GM23248 (cell line): ENCODE results near the gene AFF3. TPM values are rescaled to one million over a fixed set of nuclear protein-coding genes. Genes with fewer than 3 reads are reported as not detected.

Experiments
- DNase-seq: peaks from one replicate; pipeline ENCODE4 v3.0.0-alpha.2; 2015
- H2AFZ ChIP-seq: fragments of 200-600 bp; sonication (generic); 2 replicates; pipeline ENCODE4 v1.6.1; 2016; ENCODE audit warnings: antibody characterized with exemption
- H3F3A ChIP-seq: fragments of 200-600 bp; sonication (generic); 2 replicates; pipeline ENCODE4 v1.6.1; 2016; ENCODE audit warnings: mild to moderate bottlenecking, antibody characterized with exemption, mixed run types; ENCODE audit not compliant: insufficient read depth
- H3K27ac ChIP-seq: fragments of 200-600 bp; sonication (generic); 2 replicates; pipeline ENCODE4 v1.5.1; 2016; ENCODE audit warnings: mild to moderate bottlenecking
- H3K27me3 ChIP-seq: fragments of 200-600 bp; sonication (generic); replicated peaks from 2 replicates; pipeline ENCODE4 v1.6.1; 2016; ENCODE audit warnings: mild to moderate bottlenecking; ENCODE audit not compliant: insufficient read depth
- H3K36me3 ChIP-seq: fragments of 200-600 bp; sonication (generic); 2 replicates; pipeline ENCODE4 v1.6.1; 2016; ENCODE audit warnings: low read depth, mild to moderate bottlenecking
- H3K4me1 ChIP-seq: fragments of 200-600 bp; sonication (generic); 2 replicates; pipeline ENCODE4 v1.6.1; 2016; ENCODE audit warnings: mild to moderate bottlenecking; ENCODE audit not compliant: insufficient read depth
- H3K4me2 ChIP-seq: fragments of 200-600 bp; sonication (generic); one replicate; pipeline ENCODE4 v1.6.1; 2016; ENCODE audit warnings: mild to moderate bottlenecking; ENCODE audit not compliant: unreplicated experiment
- H3K4me3 ChIP-seq: fragments of 200-600 bp; sonication (generic); 2 replicates; pipeline ENCODE4 v1.5.1; 2016; ENCODE audit warnings: mild to moderate bottlenecking
- H3K79me2 ChIP-seq: fragments of 200-600 bp; sonication (generic); 2 replicates; pipeline ENCODE4 v1.6.1; 2016; ENCODE audit warnings: mild to moderate bottlenecking; ENCODE audit not compliant: insufficient read depth
- H3K9ac ChIP-seq: fragments of 200-600 bp; sonication (generic); 2 replicates; pipeline ENCODE4 v1.6.1; 2016; ENCODE audit warnings: mild to moderate bottlenecking
- H3K9me2 ChIP-seq: fragments of 200-600 bp; sonication (generic); 2 replicates; pipeline ENCODE4 v1.6.1; 2016; ENCODE audit warnings: mixed run types, mild to moderate bottlenecking, moderate library complexity; ENCODE audit not compliant: insufficient read depth
- H3K9me3 ChIP-seq: fragments of 200-600 bp; sonication (generic); one replicate; pipeline ENCODE4 v1.6.1; 2017; ENCODE audit warnings: low read depth
- H4K20me1 ChIP-seq: fragments of 200-600 bp; sonication (generic); 2 replicates; pipeline ENCODE4 v1.6.0; 2016; ENCODE audit not compliant: insufficient read depth
- EZH2 ChIP-seq: fragments of 200-600 bp; sonication (generic); IDR thresholded peaks from 2 replicates; pipeline ENCODE4 v1.6.1; 2018; ENCODE audit warnings: antibody characterized with exemption, mild to moderate bottlenecking; ENCODE audit not compliant: insufficient read depth, poor library complexity, severe bottlenecking
- EZH2phosphoT487 ChIP-seq: fragments of 200-600 bp; sonication (generic); IDR thresholded peaks from 2 replicates; pipeline ENCODE4 v1.6.1; 2018; ENCODE audit warnings: antibody characterized with exemption, moderate library complexity, mild to moderate bottlenecking, low read depth; ENCODE audit not compliant: insufficient read depth
- WGBS, 2 experiments: methylation state at CpG; one replicate each; pipeline ENCODE4 v1.1.6; 2015 to 2017; ENCODE audit warnings: low lambda C conversion rate in 2 of 2, low coverage in 1 of 2; ENCODE audit errors: missing lambda C conversion rate in 2 of 2; 5-methylcytosine and 5-hydroxymethylcytosine counted together
- in situ Hi-C: fragments of 300-500 bp; cut with MboI; formaldehyde crosslinking; loops from 2 replicates; pipeline ENCODE4 v1.15.0; 2020
- polyA plus RNA-seq: library from polyadenylated mRNA; unstranded; fragments of >200 nt; fragmentation: Nextera tagmentation; extraction: Ambion mirVana; gene quantifications from 2 replicates; pipeline ENCODE4 v1.2.1, GENCODE V29; 2016
- total RNA-seq: library from RNA; depleted of rRNA; stranded (reverse); fragments of >200 nt; shearing (Covaris generic); gene quantifications from 2 replicates; pipeline ENCODE4 v1.2.3, GENCODE V29; 2014

The AFF3 gene
- total and polyA plus RNA-seq, 2 experiments from 2014 or later: 0.56 to 0.86 TPM

DNA sequence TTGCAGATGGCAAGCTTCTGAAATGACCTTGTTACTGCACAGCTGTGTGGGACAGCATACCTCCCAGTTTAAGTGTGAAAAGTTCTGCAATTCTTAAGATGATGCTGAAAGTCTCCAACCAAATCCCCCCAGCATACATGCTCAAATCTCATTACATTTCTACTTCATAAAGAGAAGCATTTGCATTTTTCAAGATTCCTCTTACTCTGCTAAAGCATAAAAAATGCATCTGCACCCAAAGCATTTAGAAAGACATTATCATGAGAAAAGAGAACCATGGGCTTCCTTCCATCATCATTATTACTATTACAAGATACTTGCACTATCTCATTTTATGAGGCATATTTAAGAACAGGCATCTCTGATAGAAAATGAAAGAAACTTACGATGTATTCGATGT lies 415.7 kb downstream of the AFF3 start:
- in situ Hi-C loops: no loop called here
- DNase-seq: no peak
- H3K9ac ChIP-seq: no peak overlapping the region
- H3K4me3 ChIP-seq: no peak overlapping the region
- no peak overlapping the region for H3K27ac ChIP-seq
- H2AFZ ChIP-seq: 0 out of 2 replicates have a peak overlapping the region, but pooled peaks have one; percentile 1
- H3K27me3 ChIP-seq: no peaks in the 10 kb centered on the region
- H3K79me2 ChIP-seq: no peaks in the 10 kb centered on the region
- no peaks in the 10 kb centered on the region for H3K9me3 ChIP-seq
- no peaks in the 10 kb centered on the region for H3K9me2 ChIP-seq
- H3K4me1 ChIP-seq: 0 out of 2 replicates have a peak, but pooled peaks cover 8% of the 10 kb centered on the region
- no peaks in the 10 kb centered on the region for H4K20me1 ChIP-seq
- 50 to 53% methylated on average over 2 of the region's 2 CpGs for WGBS, 2 experiments
- TF ChIP-seq EZH2phosphoT487 (no peak), EZH2 (no peak)
- H3K4me2 ChIP-seq: peak overlapping the region; percentile 8
- H3F3A ChIP-seq: no peaks in the 10 kb centered on the region
- H3K36me3 ChIP-seq: no peaks in the 10 kb centered on the region

DNA sequence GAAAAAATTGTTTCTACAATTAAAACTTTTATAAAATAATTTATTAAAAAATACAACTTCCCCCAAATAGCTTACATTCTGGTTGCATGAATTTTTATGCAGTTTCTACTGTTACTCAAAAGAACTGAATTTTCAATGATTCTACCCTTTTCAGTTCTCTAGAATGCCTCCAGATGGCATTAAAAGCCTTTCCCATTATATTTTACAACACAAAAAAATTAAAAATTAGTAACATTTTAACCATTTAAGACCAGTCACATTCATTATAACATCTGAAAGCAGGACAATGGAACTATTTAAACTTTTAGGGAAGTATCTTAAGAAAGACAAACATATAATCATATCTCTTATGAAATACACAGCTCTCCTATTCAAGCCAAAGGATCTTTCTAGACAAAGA lies 416.6 kb downstream of the AFF3 start:
- H3K4me2 ChIP-seq: no peak overlapping the region
- no peaks in the 10 kb centered on the region for H3K9me3 ChIP-seq
- H3K79me2 ChIP-seq: no peaks in the 10 kb centered on the region
- H2AFZ ChIP-seq: no peak overlapping the region
- peak; percentile 40 for DNase-seq
- H3K36me3 ChIP-seq: no peaks in the 10 kb centered on the region
- no peak overlapping the region for H3K9ac ChIP-seq
- no peak overlapping the region for H3K27ac ChIP-seq
- H4K20me1 ChIP-seq: no peaks in the 10 kb centered on the region
- H3K4me1 ChIP-seq: 0 out of 2 replicates have a peak, but pooled peaks cover 8% of the 10 kb centered on the region
- no peak for TF ChIP-seq EZH2phosphoT487
- no peak for TF ChIP-seq EZH2
- no peaks in the 10 kb centered on the region for H3F3A ChIP-seq
- no peaks in the 10 kb centered on the region for H3K27me3 ChIP-seq
- in situ Hi-C loops: no loop called here
- no peak overlapping the region for H3K4me3 ChIP-seq
- H3K9me2 ChIP-seq: no peaks in the 10 kb centered on the region

DNA sequence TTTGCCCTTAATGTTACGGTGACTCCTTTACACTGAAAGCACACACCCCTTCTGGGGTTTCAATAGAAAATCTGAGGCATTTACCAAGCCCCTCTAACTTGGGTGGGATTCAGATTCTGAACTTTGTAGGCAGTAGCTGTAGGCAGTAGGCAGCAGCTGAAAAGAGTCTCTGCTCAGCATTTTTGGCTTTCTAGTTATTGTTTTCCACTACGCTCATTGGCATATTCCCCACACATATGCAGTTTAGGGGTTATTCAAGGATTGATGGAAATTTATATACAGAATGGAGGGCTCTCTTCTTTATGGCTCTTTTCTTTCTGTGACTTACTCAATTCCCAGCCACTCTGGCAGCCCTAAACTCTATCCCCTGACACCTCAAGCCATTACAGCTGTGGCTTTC lies 419.9 kb downstream of the AFF3 start:
- H3K9ac ChIP-seq: no peak overlapping the region
- H3K4me1 ChIP-seq: no peaks in the 10 kb centered on the region
- no peaks in the 10 kb centered on the region for H3F3A ChIP-seq
- H3K9me2 ChIP-seq: no peaks in the 10 kb centered on the region
- no peak overlapping the region for H2AFZ ChIP-seq
- TF ChIP-seq EZH2phosphoT487 (no peak), EZH2 (no peak)
- 96 to 100% methylated on average over 2 of the region's 2 CpGs for WGBS, 2 experiments
- no peaks in the 10 kb centered on the region for H3K9me3 ChIP-seq
- H3K4me2 ChIP-seq: no peak overlapping the region
- no peak overlapping the region for H3K4me3 ChIP-seq
- DNase-seq: no peak
- in situ Hi-C loops: no loop called here
- no peaks in the 10 kb centered on the region for H4K20me1 ChIP-seq
- H3K79me2 ChIP-seq: no peaks in the 10 kb centered on the region
- no peak overlapping the region for H3K27ac ChIP-seq
- H3K27me3 ChIP-seq: no peaks in the 10 kb centered on the region
- H3K36me3 ChIP-seq: no peaks in the 10 kb centered on the region

DNA sequence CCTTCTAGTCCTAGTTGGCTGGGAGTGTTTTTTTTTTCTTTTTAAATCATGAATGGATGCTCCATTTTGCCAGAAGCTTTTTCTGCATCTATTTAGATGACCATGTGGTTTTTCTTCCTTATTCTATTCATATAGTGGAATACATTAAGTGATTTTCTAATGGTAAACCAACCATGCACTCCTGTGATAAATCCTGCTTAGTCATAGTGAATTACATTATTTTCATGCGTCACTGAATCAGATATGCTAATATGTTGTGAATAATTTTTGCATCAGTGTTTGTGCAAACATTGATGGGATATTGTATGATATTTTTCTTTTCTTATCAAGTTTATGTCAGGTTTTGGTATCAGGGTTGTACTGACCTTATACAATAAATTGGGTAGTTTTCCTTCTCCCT lies 423.3 kb downstream of the AFF3 start:
- WGBS, 2 experiments: 80 to 84% methylated on average over 1 of the region's 1 CpG
- DNase-seq: no peak
- Histone ChIP-seq H3K9me2 (no peaks in the 10 kb centered on the region), H3K4me1 (no peaks in the 10 kb centered on the region), H3K36me3 (no peaks in the 10 kb centered on the region), H3K4me3 (no peak overlapping the region), H3K4me2 (no peak overlapping the region), H4K20me1 (no peaks in the 10 kb centered on the region), H3K27ac (no peak overlapping the region), H3K27me3 (no peaks in the 10 kb centered on the region), H3K9ac (no peak overlapping the region), H3K79me2 (no peaks in the 10 kb centered on the region), H2AFZ (no peak overlapping the region), H3F3A (no peaks in the 10 kb centered on the region), H3K9me3 (no peaks in the 10 kb centered on the region)
- in situ Hi-C loops: loop anchor here (5.0 kb wide), 1 partner anchor 523 kb away; no protein-coding TSS in a partner anchor
- TF ChIP-seq EZH2phosphoT487: no peak
- TF ChIP-seq EZH2: no peak

DNA sequence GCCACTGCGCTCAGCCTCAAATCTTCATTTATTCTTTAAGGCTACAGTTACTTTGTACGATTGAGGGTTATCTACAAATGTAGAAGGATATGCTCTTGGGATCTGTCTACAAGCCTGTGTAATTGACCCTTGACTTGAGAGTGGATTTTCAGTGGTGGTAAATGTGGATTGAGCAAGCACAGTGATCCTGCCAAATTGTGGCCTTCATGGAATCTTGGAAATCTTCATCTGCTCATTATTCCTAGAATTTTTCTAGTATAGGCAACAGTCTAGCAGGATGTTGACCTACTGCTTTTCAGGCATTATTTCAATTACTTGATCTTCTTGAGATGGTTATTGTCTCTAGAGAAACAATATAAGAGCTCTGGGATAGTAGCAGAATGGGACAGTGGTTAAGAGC lies 426.4 kb downstream of the AFF3 start:
- Histone ChIP-seq H3K36me3 (no peaks in the 10 kb centered on the region), H3K4me3 (no peak overlapping the region), H3F3A (0 out of 2 replicates have a peak, but pooled peaks cover 7% of the 10 kb centered on the region), H3K4me2 (no peak overlapping the region), H3K27ac (no peak overlapping the region), H3K79me2 (no peaks in the 10 kb centered on the region), H3K9me2 (no peaks in the 10 kb centered on the region), H3K4me1 (peaks cover 6% of the 10 kb centered on the region), H3K9ac (no peak overlapping the region), H2AFZ (no peak overlapping the region), H3K27me3 (no peaks in the 10 kb centered on the region), H3K9me3 (no peaks in the 10 kb centered on the region), H4K20me1 (no peaks in the 10 kb centered on the region)
- DNase-seq: no peak
- TF ChIP-seq EZH2 (no peak), EZH2phosphoT487 (no peak)
- 90 to 93% methylated on average over 2 of the region's 2 CpGs for WGBS, 2 experiments
- in situ Hi-C loops: loop anchor here (5.0 kb wide), 1 partner anchor 526 kb away; no protein-coding TSS in a partner anchor
